Keratinocyte (primary cell): Measurements from ENCODE around the gene TMEM100. TPM values are rescaled to one million over a fixed set of nuclear protein-coding genes. Genes with fewer than 3 reads are reported as not detected.

Source experiments
- DNase-seq: peaks from one replicate; pipeline ENCODE4 v3.0.0-alpha.2; 2011; ENCODE audit warnings: low read depth, missing footprints, low spot score
- FAIRE-seq: peaks from 2 replicates; lab custom pipeline; 2011; peaks lifted over from hg19 to GRCh38; lab: Jason Lieb, UNC
- H2AFZ ChIP-seq: 2 replicates; pipeline ENCODE4 v1.6.0; 2012; ENCODE audit warnings: low read length, control low read depth, inconsistent platforms; ENCODE audit not compliant: control insufficient read depth
- H3K27ac ChIP-seq: 2 replicates; pipeline ENCODE4 v1.5.1; 2011; ENCODE audit warnings: low read length; ENCODE audit not compliant: control insufficient read depth, insufficient read depth
- H3K27me3 ChIP-seq: 3 replicates; pipeline ENCODE4 v1.6.0; 2011; ENCODE audit warnings: low read length; ENCODE audit not compliant: control insufficient read depth, insufficient read depth; ENCODE audit errors: extremely low read depth
- H3K36me3 ChIP-seq, 2 experiments: 2 replicates in 1 of 2; 3 replicates in 1 of 2; pipeline ENCODE4 v1.5.1; 2011; ENCODE audit warnings: low read length in 2 of 2, mild to moderate bottlenecking in 1 of 2; ENCODE audit not compliant: control insufficient read depth in 2 of 2, insufficient read depth in 2 of 2; ENCODE audit errors: extremely low read depth in 1 of 2
- H3K4me1 ChIP-seq: 3 replicates; pipeline ENCODE4 v1.5.1; 2011; ENCODE audit warnings: low read length; ENCODE audit not compliant: control insufficient read depth, insufficient read depth; ENCODE audit errors: extremely low read depth
- H3K4me2 ChIP-seq: 3 replicates; pipeline ENCODE4 v1.6.0; 2011; ENCODE audit warnings: low read depth, low read length; ENCODE audit not compliant: control insufficient read depth, insufficient read depth; ENCODE audit errors: extremely low read depth
- H3K4me3 ChIP-seq, 3 experiments: fragments of 200-600 bp in 1 of 3; sonication (generic) in 1 of 3; 2 replicates in 2 of 3; 3 replicates in 1 of 3; pipeline ENCODE4 v1.5.1; 2011 to 2016; ENCODE audit warnings: low read length in 3 of 3, mild to moderate bottlenecking in 3 of 3, control low read depth in 2 of 3, inconsistent platforms in 1 of 3, low read depth in 1 of 3, mixed read lengths in 1 of 3, mixed run types in 1 of 3, moderate library complexity in 1 of 3; ENCODE audit not compliant: control insufficient read depth in 2 of 3, insufficient read depth in 2 of 3; ENCODE audit errors: extremely low read depth in 1 of 3
- H3K79me2 ChIP-seq: 2 replicates; pipeline ENCODE4 v1.6.0; 2012; ENCODE audit warnings: low read length; ENCODE audit not compliant: control insufficient read depth, insufficient read depth
- H3K9ac ChIP-seq: 3 replicates; pipeline ENCODE4 v1.6.0; 2011; ENCODE audit warnings: low read length; ENCODE audit not compliant: control insufficient read depth, insufficient read depth; ENCODE audit errors: extremely low read depth
- H3K9me1 ChIP-seq: 3 replicates; pipeline ENCODE4 v1.6.0; 2011; ENCODE audit warnings: low read length; ENCODE audit not compliant: control insufficient read depth, insufficient read depth; ENCODE audit errors: extremely low read depth
- H3K9me3 ChIP-seq: 2 replicates; pipeline ENCODE4 v1.5.1; 2012; ENCODE audit warnings: low read depth, low read length; ENCODE audit not compliant: control insufficient read depth
- H4K20me1 ChIP-seq: 3 replicates; pipeline ENCODE4 v1.6.0; 2011; ENCODE audit warnings: low read length; ENCODE audit not compliant: control insufficient read depth, insufficient read depth; ENCODE audit errors: extremely low read depth
- CTCF ChIP-seq, 3 experiments: IDR thresholded peaks in 1 of 3; conservative IDR thresholded peaks in 1 of 3; optimal IDR thresholded peaks in 1 of 3; 2 replicates in 2 of 3; 3 replicates in 1 of 3; pipeline versions ENCODE3 to v1.5.1; 2011; ENCODE audit warnings: low read length in 3 of 3, mild to moderate bottlenecking in 3 of 3, moderate library complexity in 2 of 3, control low read depth in 1 of 3, inconsistent platforms in 1 of 3; ENCODE audit not compliant: insufficient read depth in 2 of 3; ENCODE audit errors: extremely low read depth in 1 of 3
- EZH2 ChIP-seq: IDR thresholded peaks from one replicate; pipeline ENCODE4 v1.6.1; 2012; ENCODE audit warnings: inconsistent platforms, mild to moderate bottlenecking, low read length, moderate library complexity
- dilution Hi-C: fragments of 300-500 bp; cut with MboI; formaldehyde crosslinking; loops from one replicate; pipeline ENCODE4 v1.7.0; 2020; ENCODE audit warnings: low sequenced_read_pairs; ENCODE audit not compliant: extremely low pct_ligation_motif_present
- polyA plus RNA-seq, 5 experiments: library from polyadenylated mRNA; depleted of rRNA in 3 of 5; stranded (reverse) in 3 of 5; stranded (forward) in 1 of 5; unstranded in 1 of 5; fragments of >200 nt; gene quantifications; 1 replicate in 1 of 5; 2 replicates in 3 of 5; 3 replicates in 1 of 5; pipeline versions ENCODE4 v1.2.1 to v1.2.3, GENCODE V29; 2011 to 2012; ENCODE audit warnings: missing spikeins in 2 of 5, low read depth in 1 of 5, low replicate concordance in 1 of 5

Gene TMEM100
- polyA plus RNA-seq, 1 donor (not counting 4 experiments of a cell fraction or from before 2014, with no cell fraction given): 0.18 TPM

DNA sequence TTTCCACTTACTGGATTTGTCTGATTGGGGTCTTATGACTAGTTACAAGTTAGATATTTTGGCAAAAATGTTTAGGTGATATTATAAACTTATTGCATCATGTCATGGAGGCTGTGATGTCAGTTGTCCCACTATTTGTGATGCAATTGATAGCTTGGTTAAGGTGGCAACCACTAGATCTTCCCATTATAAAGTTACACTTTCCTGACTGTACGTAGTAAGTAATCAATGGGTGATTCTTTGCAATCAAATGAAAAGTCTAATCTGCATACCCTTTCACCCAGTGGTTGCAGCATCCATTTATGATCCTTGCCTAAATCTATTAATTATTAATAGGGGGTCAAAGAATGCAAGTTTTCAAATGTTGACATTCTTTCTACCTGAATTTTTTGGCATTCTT lies 23.8 kb upstream of the TMEM100 start:
- FAIRE-seq (no peak), DNase-seq (no peak)
- no peaks in the 10 kb centered on the region for H3K9me1 ChIP-seq
- no peaks in the 10 kb centered on the region for H4K20me1 ChIP-seq
- TF ChIP-seq CTCF (optimal IDR thresholded peaks at IDR 0.05 in 1 of 3, IDR thresholded peaks at IDR 0.05 in 1 of 3, conservative IDR thresholded peaks at IDR 0.05 in 1 of 3; ENCODE audit: extremely low read depth in 1 of 3, insufficient read depth in 2 of 3, low read length in 3 of 3): no peak
- no peak for TF ChIP-seq EZH2
- H3K4me1 ChIP-seq: peaks cover 11% of the 10 kb centered on the region
- H3K27me3 ChIP-seq: no peaks in the 10 kb centered on the region
- no peak overlapping the region for H3K4me3 ChIP-seq
- H3K79me2 ChIP-seq: no peaks in the 10 kb centered on the region
- H3K36me3 ChIP-seq: no peaks in the 10 kb centered on the region
- H3K9me3 ChIP-seq: no peaks in the 10 kb centered on the region
- no peak overlapping the region for H3K9ac ChIP-seq
- H3K4me2 ChIP-seq: no peak overlapping the region
- no peak overlapping the region for H3K27ac ChIP-seq
- no peak overlapping the region for H2AFZ ChIP-seq
- dilution Hi-C loops: no loop called here

DNA sequence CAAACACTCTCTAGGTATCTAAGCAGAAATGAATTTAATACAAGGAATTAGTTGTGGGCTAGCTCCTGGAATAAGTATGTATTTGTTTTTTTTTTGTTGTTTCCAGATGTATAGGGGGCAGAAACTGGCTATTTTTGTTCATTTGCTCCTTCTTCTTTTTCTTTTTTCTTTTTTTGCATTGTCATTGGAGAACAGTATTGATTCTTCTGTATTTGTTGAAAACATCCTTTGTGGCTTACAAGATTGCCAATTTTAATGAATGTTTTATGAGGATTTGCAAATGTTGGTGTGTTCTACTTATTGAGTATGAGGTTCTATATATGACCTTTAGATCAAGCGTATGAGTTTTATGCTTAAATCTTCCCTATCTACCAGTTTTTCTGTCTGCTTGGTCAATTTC lies 22.6 kb upstream of the TMEM100 start:
- no peak for FAIRE-seq
- no peaks in the 10 kb centered on the region for H3K9me3 ChIP-seq

More for the DNA sequence above, 22.6 kb upstream of the TMEM100 start:
- no peak for DNase-seq
- H3K36me3 ChIP-seq: no peaks in the 10 kb centered on the region
- H3K4me1 ChIP-seq: peaks cover 11% of the 10 kb centered on the region
- H3K27me3 ChIP-seq: no peaks in the 10 kb centered on the region
- H3K9ac ChIP-seq: no peak overlapping the region
- dilution Hi-C loops: no loop called here
- H3K79me2 ChIP-seq: no peaks in the 10 kb centered on the region
- no peak overlapping the region for H3K4me3 ChIP-seq
- no peak overlapping the region for H3K4me2 ChIP-seq
- no peak overlapping the region for H2AFZ ChIP-seq
- no peak overlapping the region for H3K27ac ChIP-seq
- TF ChIP-seq EZH2: no peak
- TF ChIP-seq CTCF (optimal IDR thresholded peaks at IDR 0.05 in 1 of 3, IDR thresholded peaks at IDR 0.05 in 1 of 3, conservative IDR thresholded peaks at IDR 0.05 in 1 of 3; ENCODE audit: extremely low read depth in 1 of 3, insufficient read depth in 2 of 3, low read length in 3 of 3): no peak
- H3K9me1 ChIP-seq: no peaks in the 10 kb centered on the region
- no peaks in the 10 kb centered on the region for H4K20me1 ChIP-seq
